HG02623 (cell line): ENCODE measurements around the gene VWA1.
"Not testable (repeated sequence)": the region's sequence is repeated elsewhere in the genome, so short reads cannot be mapped to it uniquely, and the experiment has no call there.

Experiments used
- ATAC-seq: cut with Tn5 transposase; IDR thresholded peaks from one replicate; pipeline ENCODE4 v1.9.1; 2021; ENCODE audit warnings: moderate library complexity; ENCODE audit not compliant: unreplicated experiment

The VWA1 gene

GRCh38 chr1:1480488-1480867 lies 45.0 kb downstream of the VWA1 start:
- not testable (repeated sequence) for ATAC-seq

- ATAC-seq, result not testable (repeated sequence)
Observed at GRCh38 chr1:1481811-1482210, 46.3 kb downstream of the VWA1 start.

GRCh38 chr1:1482856-1483255 lies 47.4 kb downstream of the VWA1 start:
- no peak for ATAC-seq

- ATAC-seq, result no peak
Observed at GRCh38 chr1:1483714-1484113, 48.2 kb downstream of the VWA1 start.

GRCh38 chr1:1484976-1485750 lies 49.7 kb downstream of the VWA1 start:
- ATAC-seq, result not testable (repeated sequence)

GRCh38 chr1:1485755-1486317 lies 50.3 kb downstream of the VWA1 start:
- ATAC-seq, result not testable (repeated sequence)

- no peak for ATAC-seq
Observed at GRCh38 chr1:1487701-1488100, 52.2 kb downstream of the VWA1 start.

- no peak for ATAC-seq
Observed at GRCh38 chr1:1489231-1489630, 53.7 kb downstream of the VWA1 start.

- no peak for ATAC-seq
Observed at GRCh38 chr1:1489861-1490260, 54.4 kb downstream of the VWA1 start.

GRCh38 chr1:1490633-1491230 lies 55.2 kb downstream of the VWA1 start:
- ATAC-seq, result no peak

GRCh38 chr1:1491601-1492000 lies 56.1 kb downstream of the VWA1 start:
- no peak for ATAC-seq
